A549 (cell line): Measurements from ENCODE around the gene HMCN1. TPM values are rescaled to one million over a fixed set of nuclear protein-coding genes. Genes with fewer than 3 reads are reported as not detected.

Experiments
- ATAC-seq, 2 experiments: fragments of 200-7000 bp in 1 of 2; fragments of >200 bp in 1 of 2; cut with Nextera tagmentation in 1 of 2; cut with Tn5 transposase in 1 of 2; 3 replicates each; pipeline versions ENCODE4 v1.8.0 to v1.9.1; 2018 to 2020; ENCODE audit warnings: mild to moderate bottlenecking in 1 of 2, moderate library complexity in 1 of 2
- CTCF ChIA-PET: fragments of 300-600 bp; sonication (Branson Sonifier 250); formaldehyde crosslinking; extraction: SDS; loops from one replicate; lab custom pipeline; 2021; ENCODE audit warnings: antibody characterized with exemption, inconsistent platforms; lab: Yijun Ruan, JAX
- POLR2A ChIA-PET: fragments of 350-600 bp; formaldehyde crosslinking; extraction: SDS; loops from one replicate; lab custom pipeline; 2021; ENCODE audit warnings: antibody characterized with exemption, inconsistent platforms; lab: Yijun Ruan, JAX
- DNase-seq, 2 experiments: peaks; one replicate each; pipeline versions ENCODE4 v3.0.0 to v3.0.0-alpha.2; 2011 to 2016; ENCODE audit warnings: low read depth in 1 of 2, low spot score in 1 of 2
- FAIRE-seq: peaks from 2 replicates; lab custom pipeline; 2011; peaks lifted over from hg19 to GRCh38; lab: Jason Lieb, UNC
- H3K27ac ChIP-seq, 2 experiments: fragments of >200 bp; sonication (Bioruptor Twin); formaldehyde crosslinking; 3 replicates each; pipeline ENCODE4 v1.5.1; 2016 to 2017
- H3K4me1 ChIP-seq: fragments of >200 bp; sonication (Bioruptor Twin); formaldehyde crosslinking; 3 replicates; pipeline ENCODE4 v1.6.1; 2016
- H3K4me2 ChIP-seq: fragments of >200 bp; sonication (Bioruptor Twin); formaldehyde crosslinking; 3 replicates; pipeline ENCODE4 v1.6.1; 2016
- H3K4me3 ChIP-seq: fragments of >200 bp; sonication (Bioruptor Twin); formaldehyde crosslinking; 3 replicates; pipeline ENCODE4 v1.5.1; 2016
- H3K9me3 ChIP-seq: fragments of >200 bp; sonication (Bioruptor Twin); formaldehyde crosslinking; 3 replicates; pipeline ENCODE4 v1.6.1; 2016
- CBX8 ChIP-seq: fragments of 200-600 bp; sonication (generic); IDR thresholded peaks from 2 replicates; pipeline ENCODE4 v1.6.1; 2016
- EHF ChIP-seq: fragments of 250-450 bp; sonication (Bioruptor Pico); IDR thresholded peaks from 2 replicates; pipeline ENCODE4 v1.5.0; 2020; ENCODE audit warnings: mild to moderate bottlenecking
- EHMT2 ChIP-seq: fragments of 200-600 bp; sonication (generic); IDR thresholded peaks from 2 replicates; pipeline ENCODE4 v1.6.1; 2016; ENCODE audit warnings: antibody characterized with exemption, low read depth, mild to moderate bottlenecking, moderate library complexity
- EP300 ChIP-seq, 2 experiments: fragments of >200 bp; sonication (Bioruptor Twin); formaldehyde crosslinking; IDR thresholded peaks; 2 replicates in 1 of 2; 3 replicates in 1 of 2; pipeline ENCODE4 v1.6.1; 2016 to 2017
- FOSL2 ChIP-seq, 2 experiments: fragments of 450-650 bp in 1 of 2; fragments of >200 bp in 1 of 2; sonication (Bioruptor Twin) in 1 of 2; formaldehyde crosslinking; IDR thresholded peaks; 2 replicates each; pipeline versions ENCODE4 v1.5.0 to v1.6.1; 2016 to 2020; ENCODE audit warnings: mild to moderate bottlenecking in 1 of 2, moderate library complexity in 1 of 2
- HOXB13 ChIP-seq: fragments of 250-450 bp; sonication (Bioruptor Pico); IDR thresholded peaks from 2 replicates; pipeline ENCODE4 v1.5.0; 2020; ENCODE audit warnings: low read depth, mild to moderate bottlenecking, moderate library complexity
- HOXB5 ChIP-seq: fragments of 250-450 bp; sonication (Bioruptor Pico); IDR thresholded peaks from 2 replicates; pipeline ENCODE4 v1.5.0; 2020; ENCODE audit warnings: mild to moderate bottlenecking, moderate library complexity
- MAFK ChIP-seq: fragments of 450-650 bp; IDR thresholded peaks from 2 replicates; pipeline ENCODE4 v1.6.1; 2014; ENCODE audit not compliant: partially characterized antibody
- MAZ ChIP-seq: fragments of 150-350 bp; IDR thresholded peaks from 2 replicates; pipeline ENCODE4 v1.6.1; 2014; ENCODE audit warnings: antibody characterized with exemption, low read depth, low read length, borderline replicate concordance
- MYC ChIP-seq: IDR thresholded peaks from 2 replicates; pipeline ENCODE4 v1.6.1; 2012; ENCODE audit warnings: mild to moderate bottlenecking, inconsistent platforms, low read length, improper control_type of control experiment, borderline replicate concordance
- NFE2L2 ChIP-seq: fragments of 150-350 bp; conservative IDR thresholded peaks from 2 replicates; pipeline ENCODE4 v1.6.1; 2014; ENCODE audit warnings: low read length
- POLR2A ChIP-seq: IDR thresholded peaks from 2 replicates; pipeline ENCODE4 v1.6.1; 2012; ENCODE audit warnings: mild to moderate bottlenecking, low read length
- RAD21 ChIP-seq, 2 experiments: fragments of >200 bp in 1 of 2; sonication (Bioruptor Twin) in 1 of 2; formaldehyde crosslinking in 1 of 2; IDR thresholded peaks in 1 of 2; conservative IDR thresholded peaks in 1 of 2; 2 replicates in 1 of 2; 3 replicates in 1 of 2; pipeline ENCODE4 v1.6.1; 2012 to 2018; ENCODE audit warnings: inconsistent platforms in 1 of 2
- RCOR1 ChIP-seq: fragments of 150-350 bp; IDR thresholded peaks from 2 replicates; pipeline ENCODE4 v1.6.1; 2014; ENCODE audit warnings: antibody characterized with exemption, low read length, low read depth
- RNF2 ChIP-seq: fragments of 200-600 bp; sonication (generic); IDR thresholded peaks from 2 replicates; pipeline ENCODE4 v1.6.1; 2016; ENCODE audit warnings: low read depth, mild to moderate bottlenecking, antibody characterized with exemption, moderate library complexity, borderline replicate concordance
- SREBF2 ChIP-seq: fragments of 450-650 bp; IDR thresholded peaks from 2 replicates; pipeline ENCODE4 v1.6.1; 2014; ENCODE audit warnings: mild to moderate bottlenecking, moderate library complexity
- TP53 ChIP-seq: fragments of 250-450 bp; sonication (Bioruptor Pico); IDR thresholded peaks from 2 replicates; pipeline ENCODE4 v1.5.0; 2021; ENCODE audit warnings: mild to moderate bottlenecking, moderate library complexity
- ZC3H11A ChIP-seq: fragments of 450-650 bp; IDR thresholded peaks from 2 replicates; pipeline ENCODE4 v1.6.1; 2014; ENCODE audit warnings: antibody characterized with exemption, mild to moderate bottlenecking
- ZSCAN20 ChIP-seq: fragments of 250-450 bp; sonication (Bioruptor Pico); IDR thresholded peaks from 2 replicates; pipeline ENCODE4 v1.8.0; 2022; ENCODE audit warnings: mild to moderate bottlenecking, moderate library complexity
- WGBS: methylation state at CpG from one replicate; pipeline ENCODE4 v1.1.6; 2017; ENCODE audit errors: missing lambda C conversion rate; 5-methylcytosine and 5-hydroxymethylcytosine counted together
- polyA plus RNA-seq, 4 experiments: library from polyadenylated mRNA; depleted of rRNA in 3 of 4; stranded (reverse); fragments of >200 nt; fragmentation: RNase III in 1 of 4; extraction: RNeasy Plus Mini Kit Qiagen cat#74134 plus additional on column Dnase treatment in 1 of 4; gene quantifications; 2 replicates in 3 of 4; 3 replicates in 1 of 4; pipeline ENCODE4 v1.2.3, GENCODE V29; 2011 to 2017
- TF ChIP-seq, protein P1 (sequence below): fragments of 150-350 bp; IDR thresholded peaks from 2 replicates; pipeline ENCODE4 v1.6.1; 2014; ENCODE audit warnings: low read depth, mild to moderate bottlenecking, low read length
- TF ChIP-seq, protein P2 (sequence below): IDR thresholded peaks from 2 replicates; pipeline ENCODE4 v1.6.1; 2012
- TF ChIP-seq, protein P3 (sequence below): fragments of 250-450 bp; sonication (Bioruptor Pico); IDR thresholded peaks from 2 replicates; pipeline ENCODE4 v1.5.0; 2020; ENCODE audit warnings: low read depth, mild to moderate bottlenecking, moderate library complexity
- TF ChIP-seq, protein P4 (sequence below): fragments of >200 bp; sonication (Bioruptor Twin); formaldehyde crosslinking; IDR thresholded peaks from 3 replicates; pipeline ENCODE4 v1.5.1; 2016

The HMCN1 gene
- polyA plus RNA-seq, 2 of the 4 experiments (the other 2 are of a cell fraction): 0.03 to 0.06 TPM

DNA sequence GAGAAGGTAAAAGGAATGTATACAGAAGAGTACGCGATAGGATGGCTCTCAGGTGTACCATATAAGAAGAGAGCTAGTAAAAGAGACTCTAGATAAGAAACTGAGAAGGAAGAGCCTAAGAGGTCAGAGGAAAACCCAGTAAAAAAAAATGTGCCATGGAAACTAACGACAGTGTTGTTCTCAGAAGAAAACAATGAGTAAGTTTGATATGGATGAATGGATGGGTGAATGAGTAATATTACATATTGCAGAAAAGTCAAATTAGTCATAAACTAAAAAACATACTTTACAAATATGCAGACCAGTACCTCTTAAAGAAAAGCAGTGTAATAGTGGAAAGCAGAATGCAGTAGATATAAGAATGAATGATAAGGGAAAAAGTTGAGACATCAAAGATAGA, 316.2 kb downstream of the HMCN1 start:
- TF ChIP-seq, protein P1, sequence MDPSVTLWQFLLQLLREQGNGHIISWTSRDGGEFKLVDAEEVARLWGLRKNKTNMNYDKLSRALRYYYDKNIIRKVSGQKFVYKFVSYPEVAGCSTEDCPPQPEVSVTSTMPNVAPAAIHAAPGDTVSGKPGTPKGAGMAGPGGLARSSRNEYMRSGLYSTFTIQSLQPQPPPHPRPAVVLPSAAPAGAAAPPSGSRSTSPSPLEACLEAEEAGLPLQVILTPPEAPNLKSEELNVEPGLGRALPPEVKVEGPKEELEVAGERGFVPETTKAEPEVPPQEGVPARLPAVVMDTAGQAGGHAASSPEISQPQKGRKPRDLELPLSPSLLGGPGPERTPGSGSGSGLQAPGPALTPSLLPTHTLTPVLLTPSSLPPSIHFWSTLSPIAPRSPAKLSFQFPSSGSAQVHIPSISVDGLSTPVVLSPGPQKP: no peak
- TF ChIP-seq EP300 (IDR thresholded peaks at IDR 0.05): no peak
- no peak for TF ChIP-seq MAZ
- TF ChIP-seq MAFK: no peak
- 59% methylated on average over 3 of the region's 3 CpGs for WGBS
- H3K9me3 ChIP-seq: no peaks in the 10 kb centered on the region
- POLR2A ChIA-PET: no interaction called here
- FAIRE-seq (no peak), DNase-seq (no peak), ATAC-seq (no peak)
- CTCF ChIA-PET: no interaction called here
- H3K4me2 ChIP-seq: no peak overlapping the region
- no peak overlapping the region for H3K27ac ChIP-seq
- no peak overlapping the region for H3K4me3 ChIP-seq
- H3K4me1 ChIP-seq: no peaks in the 10 kb centered on the region

DNA sequence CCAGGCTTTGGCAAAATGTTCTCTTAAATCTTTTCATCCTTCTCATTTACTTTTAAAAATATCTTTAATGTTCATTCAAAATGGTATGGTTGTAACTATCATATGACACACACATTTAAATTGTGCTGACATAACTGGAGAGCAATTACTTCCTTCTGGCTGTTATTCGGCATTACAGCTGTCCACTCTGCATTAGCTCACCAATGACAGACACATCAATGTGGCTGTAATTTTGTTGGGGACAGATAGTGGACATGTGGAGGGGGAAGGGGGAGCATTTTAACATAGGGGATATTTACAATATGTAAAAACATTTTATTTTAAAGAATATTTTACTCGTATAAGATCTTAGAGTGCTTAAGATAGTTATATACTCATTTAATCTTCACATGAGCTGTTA, 319.8 kb downstream of the HMCN1 start:
- WGBS: 40% methylated on average over 2 of the region's 2 CpGs
- FAIRE-seq (no peak), DNase-seq (no peak), ATAC-seq (no peak)
- TF ChIP-seq, protein P2, sequence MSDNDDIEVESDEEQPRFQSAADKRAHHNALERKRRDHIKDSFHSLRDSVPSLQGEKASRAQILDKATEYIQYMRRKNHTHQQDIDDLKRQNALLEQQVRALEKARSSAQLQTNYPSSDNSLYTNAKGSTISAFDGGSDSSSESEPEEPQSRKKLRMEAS: no peak
- no peak for TF ChIP-seq NFE2L2
- no peak for TF ChIP-seq TP53
- TF ChIP-seq, protein P3, sequence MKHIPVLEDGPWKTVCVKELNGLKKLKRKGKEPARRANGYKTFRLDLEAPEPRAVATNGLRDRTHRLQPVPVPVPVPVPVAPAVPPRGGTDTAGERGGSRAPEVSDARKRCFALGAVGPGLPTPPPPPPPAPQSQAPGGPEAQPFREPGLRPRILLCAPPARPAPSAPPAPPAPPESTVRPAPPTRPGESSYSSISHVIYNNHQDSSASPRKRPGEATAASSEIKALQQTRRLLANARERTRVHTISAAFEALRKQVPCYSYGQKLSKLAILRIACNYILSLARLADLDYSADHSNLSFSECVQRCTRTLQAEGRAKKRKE (CRISPR knock-in tag): no peak
- TF ChIP-seq HOXB5 (CRISPR knock-in tag): no peak
- no peak for TF ChIP-seq ZC3H11A
- no peak for TF ChIP-seq EHF (CRISPR knock-in tag)
- TF ChIP-seq RNF2: no peak
- TF ChIP-seq MYC: no peak
- TF ChIP-seq RCOR1: no peak
- TF ChIP-seq, protein P4, sequence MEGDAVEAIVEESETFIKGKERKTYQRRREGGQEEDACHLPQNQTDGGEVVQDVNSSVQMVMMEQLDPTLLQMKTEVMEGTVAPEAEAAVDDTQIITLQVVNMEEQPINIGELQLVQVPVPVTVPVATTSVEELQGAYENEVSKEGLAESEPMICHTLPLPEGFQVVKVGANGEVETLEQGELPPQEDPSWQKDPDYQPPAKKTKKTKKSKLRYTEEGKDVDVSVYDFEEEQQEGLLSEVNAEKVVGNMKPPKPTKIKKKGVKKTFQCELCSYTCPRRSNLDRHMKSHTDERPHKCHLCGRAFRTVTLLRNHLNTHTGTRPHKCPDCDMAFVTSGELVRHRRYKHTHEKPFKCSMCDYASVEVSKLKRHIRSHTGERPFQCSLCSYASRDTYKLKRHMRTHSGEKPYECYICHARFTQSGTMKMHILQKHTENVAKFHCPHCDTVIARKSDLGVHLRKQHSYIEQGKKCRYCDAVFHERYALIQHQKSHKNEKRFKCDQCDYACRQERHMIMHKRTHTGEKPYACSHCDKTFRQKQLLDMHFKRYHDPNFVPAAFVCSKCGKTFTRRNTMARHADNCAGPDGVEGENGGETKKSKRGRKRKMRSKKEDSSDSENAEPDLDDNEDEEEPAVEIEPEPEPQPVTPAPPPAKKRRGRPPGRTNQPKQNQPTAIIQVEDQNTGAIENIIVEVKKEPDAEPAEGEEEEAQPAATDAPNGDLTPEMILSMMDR: no peak
- TF ChIP-seq HOXB13: no peak
- no peak for TF ChIP-seq RAD21 (conservative IDR thresholded peaks at IDR 0.05 in 1 of 2, IDR thresholded peaks at IDR 0.05 in 1 of 2)
- TF ChIP-seq CBX8: no peak
- no peak for TF ChIP-seq SREBF2
- no peak for TF ChIP-seq ZSCAN20 (CRISPR knock-in tag)
- no peak for TF ChIP-seq FOSL2 (IDR thresholded peaks at IDR 0.05)
- TF ChIP-seq FOSL2 (CRISPR knock-in tag; IDR thresholded peaks at IDR 0.05): no peak
- TF ChIP-seq POLR2A: no peak
- no peak for TF ChIP-seq EHMT2
- ChIA-PET CTCF (no interaction called here), POLR2A (no interaction called here)
- H3K27ac ChIP-seq: no peak overlapping the region
- no peak overlapping the region for H3K4me2 ChIP-seq
- no peak overlapping the region for H3K4me3 ChIP-seq
- no peaks in the 10 kb centered on the region for H3K4me1 ChIP-seq
- no peaks in the 10 kb centered on the region for H3K9me3 ChIP-seq
